MM.1S (cell line): ENCODE results near the gene EIF6.

Experiments used
- CTCF ChIP-seq: fragments of 300-600 bp; sonication (generic); IDR thresholded peaks from 2 replicates; pipeline ENCODE4 v1.5.1; 2016; ENCODE audit warnings: antibody characterized with exemption, low read length, mixed read lengths
- EZH2 ChIP-seq: fragments of 300-600 bp; sonication (generic); optimal IDR thresholded peaks from 2 replicates; pipeline ENCODE3; 2017; ENCODE audit warnings: low read depth, mild to moderate bottlenecking, antibody characterized with exemption, low read length, mixed read lengths
- EZH2phosphoT487 ChIP-seq: fragments of 300-600 bp; sonication (generic); IDR thresholded peaks from 2 replicates; pipeline ENCODE4 v1.6.1; 2018; ENCODE audit warnings: antibody characterized with exemption, low read length

- no peak for TF ChIP-seq CTCF
- TF ChIP-seq EZH2: no peak
- no peak for TF ChIP-seq EZH2phosphoT487
These were observed 19.8 kb downstream of the EIF6 start for GRCh38 chr20:35264755-35265154.
